GM19193 (cell line): Measurements from ENCODE around the gene SNAI3.

Source experiments
- POLR2A ChIP-seq: IDR thresholded peaks from 4 replicates; pipeline ENCODE4 v1.6.1; 2011; ENCODE audit not compliant: insufficient read depth, insufficient read length; ENCODE audit errors: extremely low read depth

Gene SNAI3

GRCh38 chr16:88686439-88687253 is at the start of gene SNAI3:
TSS of gene SNAI3 (minus strand) at chr16:88686507. CDS start at chr16:88686406, 101 bp downstream.
- no peak for TF ChIP-seq POLR2A

GRCh38 chr16:88736088-88736487 is 49.8 kb upstream of the SNAI3 start:
- TF ChIP-seq POLR2A, result no peak

- TF ChIP-seq POLR2A, result no peak
These were observed 49.3 kb upstream of the SNAI3 start for GRCh38 chr16:88735616-88736015.

GRCh38 chr16:88735121-88735520 is 48.8 kb upstream of the SNAI3 start:
- TF ChIP-seq POLR2A, result no peak

- TF ChIP-seq POLR2A, result no peak
These were observed 48.0 kb upstream of the SNAI3 start for GRCh38 chr16:88734361-88734728.

GRCh38 chr16:88733630-88734360 is 47.5 kb upstream of the SNAI3 start:
- no peak for TF ChIP-seq POLR2A

GRCh38 chr16:88732961-88733294 is 46.6 kb upstream of the SNAI3 start:
- TF ChIP-seq POLR2A, result no peak

GRCh38 chr16:88732172-88732960 is 46.1 kb upstream of the SNAI3 start:
- TF ChIP-seq POLR2A, result no peak

- TF ChIP-seq POLR2A, result no peak
These were observed 45.4 kb upstream of the SNAI3 start for GRCh38 chr16:88731699-88732098.

GRCh38 chr16:88730632-88731607 is 44.6 kb upstream of the SNAI3 start:
- TF ChIP-seq POLR2A, result no peak

GRCh38 chr16:88727871-88728270 is 41.6 kb upstream of the SNAI3 start:
- no peak for TF ChIP-seq POLR2A

- no peak for TF ChIP-seq POLR2A
These were observed 40.7 kb upstream of the SNAI3 start for GRCh38 chr16:88726981-88727380.

GRCh38 chr16:88726408-88726749 is 40.1 kb upstream of the SNAI3 start:
- no peak for TF ChIP-seq POLR2A
